Osteoblast (primary cell): ENCODE measurements around the gene LECT2. TPM values are rescaled to one million over a fixed set of nuclear protein-coding genes. Genes with fewer than 3 reads are reported as not detected.

Experiments used
- DNase-seq: peaks from one replicate; pipeline ENCODE4 v3.0.0; 2011; ENCODE audit warnings: low spot score, mixed read lengths; ENCODE audit not compliant: insufficient read length; ENCODE audit errors: missing footprints
- H2AFZ ChIP-seq: 2 replicates; pipeline ENCODE4 v1.6.0; 2011; ENCODE audit warnings: mild to moderate bottlenecking, low read length
- H3K27ac ChIP-seq: 2 replicates; pipeline ENCODE4 v1.5.1; 2011; ENCODE audit warnings: mild to moderate bottlenecking, low read depth, low read length, moderate library complexity
- H3K27me3 ChIP-seq: 2 replicates; pipeline ENCODE4 v1.6.0; 2012; ENCODE audit warnings: mild to moderate bottlenecking, control low read depth, inconsistent platforms, low read length, moderate library complexity; ENCODE audit not compliant: insufficient read depth
- H3K36me3 ChIP-seq: 2 replicates; pipeline ENCODE4 v1.5.1; 2011; ENCODE audit warnings: mild to moderate bottlenecking, low read length, control low read depth, moderate library complexity; ENCODE audit not compliant: insufficient read depth
- H3K4me1 ChIP-seq: 2 replicates; pipeline ENCODE4 v1.5.1; 2011; ENCODE audit warnings: mild to moderate bottlenecking, low read length, control low read depth, moderate library complexity; ENCODE audit not compliant: insufficient read depth
- H3K4me2 ChIP-seq: 2 replicates; pipeline ENCODE4 v1.6.0; 2011; ENCODE audit warnings: mild to moderate bottlenecking, low read length; ENCODE audit not compliant: insufficient read depth
- H3K4me3 ChIP-seq: fragments of 200-600 bp; sonication (generic); 3 replicates; pipeline ENCODE4 v1.5.1; 2012; ENCODE audit warnings: mild to moderate bottlenecking, low read length, inconsistent platforms; ENCODE audit not compliant: insufficient read depth
- H3K79me2 ChIP-seq: 2 replicates; pipeline ENCODE4 v1.6.0; 2012; ENCODE audit warnings: mild to moderate bottlenecking, low read length, control low read depth, inconsistent platforms; ENCODE audit not compliant: insufficient read depth
- H3K9me3 ChIP-seq: 2 replicates; pipeline ENCODE4 v1.5.1; 2011; ENCODE audit warnings: low read depth, low read length, control low read depth
- H4K20me1 ChIP-seq: 2 replicates; pipeline ENCODE4 v1.6.0; 2012; ENCODE audit warnings: mild to moderate bottlenecking, low read length, control low read depth; ENCODE audit not compliant: insufficient read depth
- CTCF ChIP-seq: IDR thresholded peaks from 2 replicates; pipeline ENCODE4 v1.5.1; 2011; ENCODE audit warnings: mild to moderate bottlenecking, low read depth, low read length, moderate library complexity; ENCODE audit errors: extremely low read depth
- total RNA-seq: library from RNA; depleted of rRNA; stranded (reverse); fragments of >200 nt; gene quantifications from 2 replicates; pipeline ENCODE4 v1.2.3, GENCODE V29; 2012

LECT2 gene
- total RNA-seq, 1 donor: not detected

GRCh38 chr5:135934939-135935338 lies 19.8 kb downstream of the LECT2 start:
- Histone ChIP-seq H2AFZ (no peak overlapping the region), H3K79me2 (no peaks in the 10 kb centered on the region), H3K4me3 (no peak overlapping the region), H3K36me3 (no peaks in the 10 kb centered on the region), H4K20me1 (no peaks in the 10 kb centered on the region), H3K4me2 (no peak overlapping the region), H3K27ac (no peak overlapping the region), H3K4me1 (no peaks in the 10 kb centered on the region), H3K27me3 (peaks cover 45% of the 10 kb centered on the region), H3K9me3 (no peaks in the 10 kb centered on the region)
- no peak for TF ChIP-seq CTCF
- peak; percentile 73 for DNase-seq

- no peak for DNase-seq
- Histone ChIP-seq H3K27ac (no peak overlapping the region), H3K79me2 (no peaks in the 10 kb centered on the region), H2AFZ (no peak overlapping the region), H4K20me1 (no peaks in the 10 kb centered on the region), H3K4me1 (no peaks in the 10 kb centered on the region), H3K4me2 (no peak overlapping the region), H3K27me3 (peaks cover 74% of the 10 kb centered on the region), H3K4me3 (no peak overlapping the region), H3K9me3 (no peaks in the 10 kb centered on the region), H3K36me3 (no peaks in the 10 kb centered on the region)
- no peak for TF ChIP-seq CTCF
Observed at GRCh38 chr5:135930949-135931295, 23.9 kb downstream of the LECT2 start.

- Histone ChIP-seq H3K27ac (no peak overlapping the region), H4K20me1 (no peaks in the 10 kb centered on the region), H3K36me3 (no peaks in the 10 kb centered on the region), H3K4me2 (no peak overlapping the region), H3K9me3 (no peaks in the 10 kb centered on the region), H3K79me2 (no peaks in the 10 kb centered on the region), H3K4me1 (no peaks in the 10 kb centered on the region), H3K4me3 (no peak overlapping the region), H2AFZ (no peak overlapping the region), H3K27me3 (peaks cover 70% of the 10 kb centered on the region)
- DNase-seq: peak; percentile 51
- no peak for TF ChIP-seq CTCF
Observed at GRCh38 chr5:135930029-135930948, 24.5 kb downstream of the LECT2 start.

GRCh38 chr5:135921388-135921787 lies 33.4 kb downstream of the LECT2 start:
- H2AFZ ChIP-seq: no peak overlapping the region
- no peaks in the 10 kb centered on the region for H3K79me2 ChIP-seq
- H3K4me1 ChIP-seq: no peaks in the 10 kb centered on the region
- no peak overlapping the region for H3K4me3 ChIP-seq
- H3K9me3 ChIP-seq: no peaks in the 10 kb centered on the region
- no peaks in the 10 kb centered on the region for H3K36me3 ChIP-seq
- TF ChIP-seq CTCF: no peak
- no peak overlapping the region for H3K27ac ChIP-seq
- H4K20me1 ChIP-seq: no peaks in the 10 kb centered on the region
- H3K27me3 ChIP-seq: peaks cover 42% of the 10 kb centered on the region
- no peak for DNase-seq
- H3K4me2 ChIP-seq: no peak overlapping the region
